Chondrocyte (in vitro differentiated cells): ENCODE measurements around the gene RHOA. TPM values are rescaled to one million over a fixed set of nuclear protein-coding genes. Genes with fewer than 3 reads are reported as not detected.
A peak's percentile ranks its signal among the peaks of the same experiment; 100 is the strongest.

Source experiments
- DNase-seq: peaks from one replicate; pipeline ENCODE4 v3.0.0; 2021; ENCODE audit warnings: mixed read lengths, low spot score
- H3K27ac Mint-ChIP-seq: one replicate; pipeline ENCODE4 v1.8.0; 2021; ENCODE audit warnings: mild to moderate bottlenecking, moderate library complexity, mixed read lengths; ENCODE audit not compliant: unreplicated experiment
- H3K27me3 Mint-ChIP-seq: 2 replicates; pipeline ENCODE4 v1.8.0; 2021; ENCODE audit warnings: low read depth, mixed read lengths
- H3K36me3 Mint-ChIP-seq: 2 replicates; pipeline ENCODE4 v1.8.0; 2021; ENCODE audit warnings: low read depth, mixed read lengths
- H3K4me1 Mint-ChIP-seq: 2 replicates; pipeline ENCODE4 v1.8.0; 2021; ENCODE audit warnings: low read depth, mild to moderate bottlenecking, mixed read lengths
- H3K4me3 Mint-ChIP-seq: one replicate; pipeline ENCODE4 v1.8.0; 2021; ENCODE audit warnings: mild to moderate bottlenecking, moderate library complexity, mixed read lengths; ENCODE audit not compliant: unreplicated experiment
- H3K9me3 Mint-ChIP-seq: 2 replicates; pipeline ENCODE4 v1.8.0; 2021; ENCODE audit warnings: low read depth, mixed read lengths
- long read RNA-seq: library from polyadenylated mRNA; stranded (forward); transcript quantifications from one replicate; pipeline ENCODE4 v2.0.0, GENCODE V29; 2021
- total RNA-seq: library from RNA; stranded (reverse); gene quantifications from 3 replicates; pipeline ENCODE4 v1.2.1, GENCODE V29; 2021
- TF ChIP-seq, protein P1 (sequence below): fragments of 200-600 bp; sonication (generic); IDR thresholded peaks from 2 replicates; pipeline ENCODE4 v1.5.0; 2021; ENCODE audit warnings: antibody characterized with exemption, mild to moderate bottlenecking, moderate library complexity

Gene RHOA
- total RNA-seq = 625 to 643 TPM (median 626 TPM) in 3 replicates
- long read RNA-seq, transcript RHOA-203 (6 exons, 961 nt) = minor isoform, 15 of 1,085 reads
- long read RNA-seq, transcript RHOA-206 (4 exons, 889 nt) = minor isoform, 12 of 1,085 reads
- long read RNA-seq, transcript RHOA-202 (5 exons, 2,031 nt) = major isoform, 995 of 1,085 reads
- long read RNA-seq, partial matches to known transcripts = 7 of 1,085 reads
- long read RNA-seq, other reads (novel, unspliced or antisense) = 56 of 1,085 reads

DNA sequence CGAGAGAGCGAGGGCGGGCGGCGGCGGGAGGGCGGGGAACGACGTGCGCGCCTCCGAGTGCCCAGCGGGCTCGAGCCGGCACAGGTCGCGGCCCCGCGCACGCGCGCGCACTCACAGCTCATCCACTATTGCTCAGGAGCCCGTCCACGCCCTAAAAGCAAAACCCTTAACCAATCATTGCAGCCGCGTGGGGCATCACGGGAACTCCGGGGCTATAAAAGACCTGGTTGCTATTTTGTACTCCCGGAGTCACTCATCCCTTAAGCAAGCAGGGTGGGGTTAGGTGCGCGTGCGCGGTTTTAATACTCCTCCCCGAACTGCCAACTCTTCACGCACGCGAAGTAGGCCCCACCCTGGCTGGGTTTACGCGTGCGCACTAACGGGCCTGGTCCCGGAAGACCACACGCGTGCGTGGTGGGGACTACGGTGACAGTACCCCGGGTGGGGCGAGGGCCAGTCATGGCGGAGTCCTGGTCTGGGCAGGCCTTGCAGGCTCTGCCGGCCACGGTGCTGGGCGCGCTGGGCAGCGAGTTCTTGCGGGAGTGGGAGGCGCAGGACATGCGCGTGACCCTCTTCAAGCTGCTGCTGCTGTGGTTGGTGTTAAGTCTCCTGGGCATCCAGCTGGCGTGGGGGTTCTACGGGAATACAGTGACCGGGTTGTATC, at the start of gene RHOA, which contains the start of gene TCTA:
TSS of gene RHOA (minus strand) at position 9 of the 664 bp plus-strand sequence. CDS start 36,387 bp downstream, outside the sequence.
TSS of gene TCTA (plus strand) at position 456 of the 664 bp plus-strand sequence. CDS start at position 460, 4 bp downstream.
- peaks cover 9% of the 10 kb centered on the region for H3K36me3 Mint-ChIP-seq
- TF ChIP-seq, protein P1, sequence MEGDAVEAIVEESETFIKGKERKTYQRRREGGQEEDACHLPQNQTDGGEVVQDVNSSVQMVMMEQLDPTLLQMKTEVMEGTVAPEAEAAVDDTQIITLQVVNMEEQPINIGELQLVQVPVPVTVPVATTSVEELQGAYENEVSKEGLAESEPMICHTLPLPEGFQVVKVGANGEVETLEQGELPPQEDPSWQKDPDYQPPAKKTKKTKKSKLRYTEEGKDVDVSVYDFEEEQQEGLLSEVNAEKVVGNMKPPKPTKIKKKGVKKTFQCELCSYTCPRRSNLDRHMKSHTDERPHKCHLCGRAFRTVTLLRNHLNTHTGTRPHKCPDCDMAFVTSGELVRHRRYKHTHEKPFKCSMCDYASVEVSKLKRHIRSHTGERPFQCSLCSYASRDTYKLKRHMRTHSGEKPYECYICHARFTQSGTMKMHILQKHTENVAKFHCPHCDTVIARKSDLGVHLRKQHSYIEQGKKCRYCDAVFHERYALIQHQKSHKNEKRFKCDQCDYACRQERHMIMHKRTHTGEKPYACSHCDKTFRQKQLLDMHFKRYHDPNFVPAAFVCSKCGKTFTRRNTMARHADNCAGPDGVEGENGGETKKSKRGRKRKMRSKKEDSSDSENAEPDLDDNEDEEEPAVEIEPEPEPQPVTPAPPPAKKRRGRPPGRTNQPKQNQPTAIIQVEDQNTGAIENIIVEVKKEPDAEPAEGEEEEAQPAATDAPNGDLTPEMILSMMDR = no peak
- DNase-seq = peak; percentile 100
- H3K9me3 Mint-ChIP-seq = no peaks in the 10 kb centered on the region
- peaks cover 57% of the 10 kb centered on the region for H3K4me1 Mint-ChIP-seq
- peak within 1 kb of the TSS; percentile 97 for H3K27ac Mint-ChIP-seq
- H3K4me3 Mint-ChIP-seq = peak within 1 kb of the TSS; percentile 93
- no peaks in the 10 kb centered on the region for H3K27me3 Mint-ChIP-seq

- DNase-seq = no peak
- H3K27me3 Mint-ChIP-seq = no peaks in the 10 kb centered on the region
- H3K4me1 Mint-ChIP-seq = peaks cover 31% of the 10 kb centered on the region
- H3K4me3 Mint-ChIP-seq = no peak overlapping the region
- no peaks in the 10 kb centered on the region for H3K9me3 Mint-ChIP-seq
- no peak overlapping the region for H3K27ac Mint-ChIP-seq
- no peaks in the 10 kb centered on the region for H3K36me3 Mint-ChIP-seq
- TF ChIP-seq, protein P1 = no peak
Measured at GRCh38 chr3:49460956-49461355, 49.2 kb upstream of the RHOA start.

DNA sequence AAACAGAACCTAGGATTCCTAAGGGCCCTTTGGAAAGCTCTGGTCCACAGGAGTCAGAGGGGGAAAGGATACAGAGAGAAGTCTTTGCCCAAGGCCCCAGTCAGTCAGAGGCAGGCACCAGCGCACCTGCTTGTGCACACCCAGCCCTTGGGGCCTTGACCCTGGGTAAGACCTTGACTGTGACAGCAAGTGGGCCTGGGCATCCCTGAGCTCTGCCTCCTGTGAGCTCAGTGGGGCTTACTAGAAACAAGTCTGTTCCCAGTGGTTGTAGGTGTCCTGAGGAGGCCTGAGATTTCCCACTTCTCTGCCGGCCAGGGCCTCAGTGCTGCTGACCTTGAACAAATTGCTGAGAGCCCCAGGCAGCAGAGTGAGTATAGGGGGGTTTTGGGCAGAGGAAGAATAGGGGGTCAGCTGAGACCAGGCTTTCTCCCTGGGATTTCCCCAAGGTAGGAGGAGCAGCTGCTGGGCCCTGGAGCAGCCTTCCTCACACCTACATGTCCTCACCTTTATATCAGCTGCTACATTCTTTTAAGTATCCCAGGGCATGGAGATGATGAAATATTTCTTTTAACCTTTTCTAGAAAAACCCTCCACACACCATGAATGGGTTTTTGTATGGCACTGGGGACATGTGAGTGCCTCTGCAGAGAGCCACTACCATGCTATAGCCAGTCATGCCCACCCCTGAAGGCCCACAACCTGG, 48.6 kb upstream of the RHOA start:
- Mint-ChIP-seq H3K4me1 (peaks cover 35% of the 10 kb centered on the region), H3K27me3 (no peaks in the 10 kb centered on the region), H3K4me3 (no peak overlapping the region), H3K9me3 (no peaks in the 10 kb centered on the region), H3K36me3 (no peaks in the 10 kb centered on the region), H3K27ac (no peak overlapping the region)
- TF ChIP-seq, protein P1 = no peak
- no peak for DNase-seq

DNA sequence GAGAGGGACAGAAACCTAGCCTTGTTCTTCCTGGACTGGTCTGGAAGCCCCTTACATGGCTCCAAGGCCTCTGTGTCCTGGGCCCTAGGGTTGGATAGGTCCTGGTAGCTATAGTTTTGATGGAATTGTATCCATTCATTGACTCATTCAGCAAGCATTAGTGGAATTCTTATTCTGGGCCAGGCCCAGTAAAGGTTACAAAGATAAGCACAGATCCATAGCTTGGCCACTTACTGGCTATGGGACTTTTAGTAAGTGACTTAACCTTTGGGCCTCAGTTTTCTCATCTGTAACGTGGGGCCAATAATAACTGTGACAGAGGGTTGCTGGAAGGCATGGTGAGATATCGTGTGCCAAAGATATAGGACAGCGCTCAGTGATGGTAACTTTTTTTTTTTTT, 44.7 kb upstream of the RHOA start:
- TF ChIP-seq, protein P1 = no peak
- Mint-ChIP-seq H3K9me3 (no peaks in the 10 kb centered on the region), H3K36me3 (no peaks in the 10 kb centered on the region), H3K4me3 (no peak overlapping the region), H3K27ac (no peak overlapping the region), H3K4me1 (peaks cover 35% of the 10 kb centered on the region), H3K27me3 (no peaks in the 10 kb centered on the region)
- DNase-seq = no peak

GRCh38 chr3:49454898-49455681, 43.3 kb upstream of the RHOA start:
- no peaks in the 10 kb centered on the region for H3K9me3 Mint-ChIP-seq
- no peaks in the 10 kb centered on the region for H3K36me3 Mint-ChIP-seq
- H3K4me1 Mint-ChIP-seq = peaks cover 28% of the 10 kb centered on the region
- TF ChIP-seq, protein P1 = no peak
- no peak overlapping the region for H3K4me3 Mint-ChIP-seq
- H3K27me3 Mint-ChIP-seq = no peaks in the 10 kb centered on the region
- peak overlapping the region; percentile 8 for H3K27ac Mint-ChIP-seq
- DNase-seq = no peak
